Measurements from ENCODE around the gene SPTBN1. TPM values are rescaled to one million over a fixed set of nuclear protein-coding genes. Genes with fewer than 3 reads are reported as not detected.

Gene SPTBN1
- total RNA-seq, 1 donor from 2014 or later: 501 TPM

DNA sequence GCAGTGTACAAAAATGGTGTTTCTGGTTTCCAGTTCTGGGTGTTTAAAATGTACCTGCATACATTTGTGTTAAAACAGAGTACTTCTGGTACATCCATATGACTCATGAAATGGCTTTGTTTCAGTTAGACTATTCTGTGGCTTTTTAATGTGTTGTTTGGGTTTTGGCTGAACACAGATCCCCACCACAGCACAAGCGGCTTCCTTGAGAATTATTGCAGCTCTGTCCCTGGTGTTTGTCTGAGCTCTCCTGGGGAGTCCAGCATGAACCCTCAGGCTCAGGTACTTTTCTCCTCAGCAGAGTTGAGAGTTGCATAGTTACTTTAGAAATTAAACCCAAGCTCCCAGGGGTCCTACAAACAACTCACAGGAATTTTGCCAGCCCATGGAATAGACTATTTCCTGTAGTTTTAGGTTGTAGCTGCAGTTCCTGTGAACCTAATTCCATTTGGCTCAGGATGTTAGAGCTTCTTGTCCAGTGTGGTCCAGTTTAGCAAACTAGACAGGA lies 202.5 kb downstream of the SPTBN1 start:
- DNase-seq: no peak

DNA sequence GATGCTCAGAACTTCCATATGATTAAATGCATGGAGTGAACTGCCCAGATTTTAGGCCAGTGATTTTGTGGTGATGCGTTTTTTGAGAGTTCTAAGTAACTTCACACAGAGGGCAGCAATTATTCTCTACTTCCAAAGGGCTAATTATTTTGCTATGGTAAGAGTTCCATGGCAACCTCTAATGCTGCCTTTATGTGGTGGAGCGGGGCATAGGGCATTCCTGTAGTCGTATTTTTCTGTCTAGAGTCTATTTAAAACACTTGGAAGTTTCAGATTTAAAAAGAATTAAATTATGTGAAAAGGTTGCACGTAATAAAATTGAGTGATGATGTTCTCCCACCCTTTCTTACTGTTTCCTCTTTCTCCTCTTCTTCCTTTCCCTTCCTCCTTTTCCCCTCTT lies 203.4 kb downstream of the SPTBN1 start:
- no peak for DNase-seq

DNA sequence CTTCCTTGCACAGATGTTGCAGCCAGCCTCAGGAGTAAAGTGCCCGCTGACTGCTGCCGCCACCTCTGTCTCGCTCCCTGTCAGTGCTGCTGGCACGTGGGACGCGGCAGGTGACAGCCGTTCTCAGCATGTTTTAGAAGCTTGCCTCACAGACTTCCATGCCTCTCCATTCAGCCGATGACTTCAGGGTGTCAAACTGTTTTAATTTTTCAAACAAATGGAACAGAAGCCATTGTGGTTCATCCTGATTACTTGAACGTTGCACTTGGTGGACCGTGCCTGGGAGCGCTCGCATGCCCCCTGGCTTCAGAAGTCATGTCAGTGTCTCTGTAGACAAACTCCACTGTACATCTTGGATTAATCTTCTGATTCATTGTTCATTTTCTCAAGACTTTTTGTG lies 204.6 kb downstream of the SPTBN1 start:
- DNase-seq: no peak

DNA sequence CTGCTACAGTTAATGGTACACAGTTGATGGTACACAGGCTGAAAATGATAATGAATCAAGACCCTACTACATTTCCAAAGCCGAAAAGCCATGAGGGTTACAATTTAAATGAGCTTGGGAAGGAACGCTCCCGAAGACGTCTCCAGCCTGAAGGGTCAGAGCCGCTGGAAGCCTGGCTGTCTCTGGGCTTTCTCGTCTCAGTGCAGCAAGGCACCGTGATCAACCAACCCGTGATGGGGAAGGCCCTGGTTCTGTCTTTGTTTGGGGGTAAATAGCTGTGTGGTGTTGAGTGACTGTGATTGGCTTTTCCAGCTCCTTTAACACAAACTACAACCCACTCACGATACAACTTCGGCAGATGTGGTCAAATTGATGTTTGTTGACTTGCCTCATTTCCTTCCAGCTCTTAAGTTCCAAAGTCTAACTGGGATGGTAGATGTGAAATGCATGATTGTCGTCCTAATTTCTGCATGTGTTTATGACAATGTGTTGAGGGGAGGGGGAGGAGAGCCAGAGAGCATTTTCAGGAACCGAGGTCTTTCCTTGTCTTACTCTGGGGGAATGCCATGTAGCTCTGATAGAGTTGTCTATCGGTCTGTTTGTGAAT lies 207.4 kb downstream of the SPTBN1 start:
- no peak for DNase-seq

DNA sequence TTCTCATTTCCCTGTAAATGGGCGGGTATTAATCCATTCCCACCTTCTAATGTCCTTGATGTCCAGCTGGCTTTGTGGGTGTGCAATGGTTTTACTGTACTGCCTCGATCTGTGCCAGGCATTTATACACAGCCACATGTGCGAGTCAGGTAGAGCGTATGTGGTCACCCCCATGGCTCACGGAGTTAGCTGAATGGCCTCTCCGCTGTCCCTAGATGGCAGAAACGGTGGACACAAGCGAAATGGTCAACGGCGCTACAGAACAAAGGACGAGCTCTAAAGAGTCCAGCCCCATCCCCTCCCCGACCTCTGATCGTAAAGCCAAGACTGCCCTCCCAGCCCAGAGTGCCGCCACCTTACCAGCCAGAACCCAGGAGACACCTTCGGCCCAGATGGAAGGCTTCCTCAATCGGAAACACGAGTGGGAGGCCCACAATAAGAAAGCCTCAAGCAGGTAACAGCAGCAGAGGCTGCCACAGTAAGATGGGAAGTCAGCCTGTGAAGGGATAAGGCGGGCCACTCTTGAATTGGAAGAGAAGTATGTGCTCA lies 208.2 kb downstream of the SPTBN1 start:
- DNase-seq: no peak

DNA sequence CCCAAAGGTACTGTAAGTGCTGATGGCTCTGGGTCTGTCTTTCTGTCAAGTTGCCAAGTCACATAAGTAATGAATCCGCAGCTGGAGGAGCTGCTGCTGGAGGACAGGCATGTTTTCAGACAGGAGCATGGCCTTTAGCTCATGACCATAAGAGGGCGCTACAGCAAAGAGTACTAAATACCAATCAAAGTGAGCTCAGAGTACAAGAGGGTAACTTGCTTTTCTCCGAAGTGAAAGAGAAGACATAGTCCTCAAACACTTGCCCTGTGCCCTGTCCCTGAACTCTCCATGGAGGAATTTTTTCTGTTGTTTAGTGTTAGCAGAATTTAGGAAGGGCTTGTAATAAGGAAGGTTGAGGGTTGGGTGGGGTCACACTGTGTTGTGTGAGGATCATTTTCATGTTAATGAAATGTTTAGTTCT lies 209.3 kb downstream of the SPTBN1 start:
- no peak for DNase-seq

DNA sequence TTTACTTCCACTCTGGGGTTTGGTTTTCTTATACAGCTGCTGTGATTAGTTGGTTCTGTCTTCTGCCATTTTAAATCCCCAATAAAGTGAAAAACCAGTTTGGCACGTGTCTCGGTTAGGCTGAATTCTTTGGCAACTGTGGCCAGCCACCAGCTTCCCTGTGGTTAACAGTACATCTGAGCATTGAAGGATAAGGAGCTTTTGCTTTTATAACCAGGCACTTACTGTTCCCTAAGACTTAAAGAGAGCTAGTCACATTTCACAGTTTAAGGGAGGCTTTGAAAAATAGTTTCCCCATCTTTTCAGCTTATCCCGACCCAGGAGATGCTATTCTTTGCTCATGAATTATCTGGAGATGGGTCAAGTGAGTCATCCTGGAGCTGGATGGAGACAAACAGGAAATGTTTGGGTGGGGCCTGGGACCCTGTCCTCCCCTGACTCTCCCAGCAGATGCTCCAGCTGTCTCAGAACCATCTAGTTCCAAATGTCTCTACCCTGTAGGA lies 210.1 kb downstream of the SPTBN1 start:
- no peak for DNase-seq

DNA sequence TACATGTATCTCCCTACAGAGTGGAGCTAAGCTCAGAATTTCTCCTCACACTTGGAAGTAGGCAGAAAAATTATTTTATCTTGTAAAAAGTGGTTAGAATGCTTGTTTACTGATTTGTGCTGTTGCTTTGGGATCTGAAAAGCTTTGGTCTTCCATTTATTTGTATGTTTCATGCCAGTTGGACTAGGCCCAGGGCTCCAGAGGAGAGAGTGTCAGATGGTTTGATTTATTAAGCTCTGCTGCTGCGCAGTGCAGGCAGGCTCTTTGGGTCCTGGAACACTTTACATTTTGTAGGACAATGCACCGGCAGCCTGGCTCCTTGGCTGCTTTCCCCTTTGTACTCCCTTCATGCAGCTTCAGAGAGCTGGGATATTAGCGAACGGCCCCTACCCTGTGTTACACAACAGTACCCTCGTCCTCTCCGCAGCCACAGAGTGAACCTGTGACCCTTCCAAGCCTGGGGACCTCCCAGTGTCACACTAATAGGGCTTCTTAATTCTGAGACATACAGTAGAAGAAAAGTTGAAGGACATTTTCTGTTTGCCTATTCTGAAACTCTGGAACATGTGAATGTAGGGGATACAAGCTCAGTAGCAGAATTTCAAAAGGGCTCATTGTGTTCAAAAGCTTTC lies 210.6 kb downstream of the SPTBN1 start:
- DNase-seq: peak; percentile 55

DNA sequence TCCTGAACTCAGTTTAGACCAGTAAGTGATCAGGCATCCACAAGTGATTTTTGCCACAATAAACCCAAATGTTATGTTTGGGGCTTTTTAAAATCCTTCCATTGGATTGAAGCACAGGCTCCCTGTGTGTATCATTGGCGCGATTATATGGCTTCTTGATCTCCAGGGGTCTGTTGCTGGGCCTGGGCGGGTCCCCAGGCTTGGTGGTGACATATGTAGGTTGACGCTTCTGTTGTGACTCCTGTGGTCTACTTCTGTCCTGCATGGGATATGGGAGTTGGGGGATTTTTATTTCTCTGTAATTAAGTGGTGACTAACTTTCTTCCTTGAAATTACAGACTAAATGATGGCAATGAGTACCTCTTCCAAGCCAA lies 211.1 kb downstream of the SPTBN1 start:
- no peak for DNase-seq

DNA sequence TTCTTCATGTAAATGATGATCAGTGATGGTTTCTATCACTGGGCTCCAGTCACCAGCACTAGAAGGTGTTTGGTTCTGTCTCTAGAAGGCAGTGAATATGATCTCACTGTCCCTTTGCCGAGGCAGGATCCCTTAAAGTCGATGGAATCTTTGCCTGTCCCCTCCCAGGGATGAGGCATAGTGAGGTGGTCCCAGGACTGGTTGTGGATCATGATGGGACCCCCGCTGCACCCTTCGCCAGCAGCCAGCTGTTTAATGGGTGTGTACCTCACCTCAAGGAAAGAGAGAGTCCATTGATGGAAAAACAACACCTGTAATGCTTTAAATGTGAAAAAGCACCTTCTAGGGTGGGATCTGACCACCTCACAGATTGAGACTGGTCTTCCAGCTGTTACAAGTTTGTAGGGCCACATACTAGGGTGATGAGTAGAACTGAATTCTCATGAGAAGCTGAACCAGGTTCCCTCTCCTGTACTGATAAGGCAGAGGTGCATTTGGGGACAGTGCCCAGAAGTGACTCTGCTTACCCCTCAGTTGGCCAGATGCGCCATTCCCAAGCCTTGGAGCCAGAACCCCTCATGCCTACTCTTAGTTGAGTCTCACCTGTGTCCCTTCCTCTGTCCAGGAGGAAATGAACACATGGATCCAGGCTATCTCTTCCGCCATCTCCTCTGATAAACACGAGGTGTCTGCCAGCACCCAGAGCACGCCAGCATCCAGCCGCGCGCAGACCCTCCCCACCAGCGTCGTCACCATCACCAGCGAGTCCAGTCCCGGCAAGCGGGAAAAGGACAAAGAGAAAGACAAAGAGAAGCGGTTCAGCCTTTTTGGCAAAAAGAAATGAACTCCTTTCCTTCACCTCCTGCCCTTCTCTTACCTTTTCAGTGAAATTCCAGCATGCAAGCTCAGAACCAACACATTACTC lies 211.9 kb downstream of the SPTBN1 start:
- no peak for DNase-seq

DNA sequence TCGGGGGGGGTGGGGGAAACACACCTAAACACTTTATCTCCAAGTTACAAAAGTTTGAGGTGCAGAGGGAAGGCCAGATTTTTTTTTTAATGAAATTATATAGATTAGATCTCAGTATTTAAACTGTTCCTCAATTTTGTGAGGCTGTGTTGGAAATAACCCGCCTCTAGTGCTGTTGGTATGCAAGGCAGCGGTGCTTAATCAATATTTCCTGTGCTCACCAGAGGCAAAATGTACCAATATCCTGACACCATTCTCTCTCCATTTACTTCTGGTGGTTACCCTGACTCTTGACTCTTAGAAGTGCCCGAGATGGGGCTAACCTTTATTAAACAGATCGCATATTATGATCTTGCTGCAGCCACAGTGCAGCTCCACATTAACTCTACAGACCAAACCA lies 212.6 kb downstream of the SPTBN1 start:
- DNase-seq: no peak

DNA sequence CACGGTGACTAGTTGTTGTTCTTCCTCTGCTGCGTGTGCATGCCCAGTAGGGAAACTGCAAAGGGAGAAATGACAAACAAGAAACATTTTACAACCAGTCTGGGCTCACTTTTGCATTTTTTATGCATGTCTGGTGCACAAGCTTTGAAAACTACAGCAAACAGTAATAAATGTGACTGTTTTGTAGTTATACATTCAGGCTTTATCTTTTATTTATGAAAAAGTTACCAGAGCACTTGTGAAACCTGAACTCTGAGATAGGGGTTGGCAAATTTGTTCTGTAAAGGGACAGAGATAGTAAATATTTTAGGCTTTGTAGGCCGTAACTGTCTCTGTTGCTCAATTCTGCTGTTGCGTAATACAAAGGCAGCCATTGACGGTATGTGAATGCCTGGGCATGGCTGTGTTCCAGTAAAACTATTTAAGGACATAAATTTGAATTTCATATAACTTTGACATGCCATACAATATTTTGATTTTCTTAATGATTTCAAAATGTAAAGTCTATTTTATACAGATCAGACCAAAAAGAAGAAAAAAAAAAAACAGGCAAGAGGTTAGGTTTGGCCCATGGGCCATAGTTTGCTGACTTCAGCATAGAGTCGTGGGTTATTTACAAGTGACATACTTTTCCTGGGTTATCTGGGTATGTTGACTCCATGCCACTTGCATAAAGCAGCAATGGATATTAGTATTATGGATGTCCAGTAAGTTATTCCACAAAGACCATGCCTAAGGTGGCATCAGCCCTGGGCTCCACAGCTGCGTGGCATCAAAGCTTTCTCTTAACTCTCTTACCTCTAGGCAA lies 213.8 kb downstream of the SPTBN1 start:
- DNase-seq: no peak

DNA sequence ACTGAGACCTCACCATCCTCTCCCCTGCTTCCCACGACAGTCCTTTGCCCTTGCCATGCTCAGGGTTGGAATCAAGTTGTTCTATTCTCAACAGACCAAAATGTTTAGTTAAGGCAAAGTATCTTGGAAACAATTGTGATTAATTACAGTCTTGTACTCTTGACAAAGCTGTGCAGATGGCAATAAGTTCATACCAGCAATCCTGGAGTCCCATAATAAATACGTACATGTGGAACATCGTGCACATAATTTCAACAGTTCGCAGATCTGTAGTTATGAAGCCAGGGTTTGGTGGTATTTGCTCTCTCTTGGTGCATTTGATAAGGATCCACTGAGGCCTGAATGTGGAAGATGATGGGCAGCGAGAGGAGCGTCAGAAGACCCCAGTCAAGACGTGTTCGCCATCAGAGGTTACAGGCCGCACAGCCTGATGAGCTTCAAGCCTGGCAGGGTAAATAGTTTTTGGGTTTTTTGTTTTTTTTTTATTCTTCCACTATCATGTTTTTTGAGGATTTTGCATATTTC lies 214.4 kb downstream of the SPTBN1 start:
- no peak for DNase-seq

DNA sequence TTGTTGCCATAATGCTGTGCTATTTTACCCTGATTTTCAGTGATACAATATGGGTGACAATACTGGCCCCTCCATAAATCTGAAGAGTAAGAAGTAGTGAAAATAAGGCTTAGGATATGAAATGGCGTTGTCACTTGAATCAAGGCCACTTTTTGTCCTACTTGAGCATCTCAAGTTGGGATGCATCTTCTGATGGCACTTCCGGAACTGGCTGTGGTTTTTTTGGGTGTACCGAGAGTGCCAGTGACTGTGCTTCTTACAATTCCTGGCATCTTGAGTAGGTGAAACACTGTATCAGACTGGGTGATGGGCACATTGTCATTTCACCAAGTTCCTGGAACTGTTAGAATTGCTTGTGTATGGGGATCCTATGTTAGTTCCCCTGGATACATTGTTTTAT lies 214.9 kb downstream of the SPTBN1 start:
- DNase-seq: no peak

DNA sequence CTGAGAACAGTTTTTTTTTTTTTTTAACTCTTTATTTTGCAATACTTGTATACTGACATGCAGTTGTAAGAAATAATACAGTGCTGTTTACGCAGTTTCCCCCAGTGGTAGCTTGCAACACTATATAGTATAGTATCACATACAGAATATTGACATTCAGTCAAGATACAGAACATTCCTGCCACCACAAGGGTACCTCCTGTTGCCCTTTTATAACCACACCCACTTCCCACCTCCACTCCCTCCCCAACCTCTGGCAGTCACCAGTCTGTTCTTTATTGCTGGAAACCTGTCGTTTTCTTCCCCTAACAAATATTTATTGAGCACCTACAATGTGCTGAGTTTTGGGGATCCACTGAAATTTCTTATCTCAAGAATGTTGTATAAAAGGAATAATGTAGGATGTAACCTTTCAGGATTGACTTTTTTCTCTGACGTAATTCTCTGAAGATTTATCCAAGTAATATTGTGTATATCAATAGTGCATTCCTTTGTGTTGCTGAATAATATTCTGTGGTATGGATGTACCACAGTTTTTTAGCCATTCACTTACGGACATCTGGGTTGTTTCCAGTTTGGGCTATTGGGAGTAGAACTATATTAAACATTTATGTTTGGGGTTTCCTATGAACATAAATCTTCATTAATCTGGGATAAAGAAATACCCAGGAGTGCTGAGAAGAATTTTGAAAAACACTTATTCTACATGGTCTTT lies 215.9 kb downstream of the SPTBN1 start:
- no peak for DNase-seq

DNA sequence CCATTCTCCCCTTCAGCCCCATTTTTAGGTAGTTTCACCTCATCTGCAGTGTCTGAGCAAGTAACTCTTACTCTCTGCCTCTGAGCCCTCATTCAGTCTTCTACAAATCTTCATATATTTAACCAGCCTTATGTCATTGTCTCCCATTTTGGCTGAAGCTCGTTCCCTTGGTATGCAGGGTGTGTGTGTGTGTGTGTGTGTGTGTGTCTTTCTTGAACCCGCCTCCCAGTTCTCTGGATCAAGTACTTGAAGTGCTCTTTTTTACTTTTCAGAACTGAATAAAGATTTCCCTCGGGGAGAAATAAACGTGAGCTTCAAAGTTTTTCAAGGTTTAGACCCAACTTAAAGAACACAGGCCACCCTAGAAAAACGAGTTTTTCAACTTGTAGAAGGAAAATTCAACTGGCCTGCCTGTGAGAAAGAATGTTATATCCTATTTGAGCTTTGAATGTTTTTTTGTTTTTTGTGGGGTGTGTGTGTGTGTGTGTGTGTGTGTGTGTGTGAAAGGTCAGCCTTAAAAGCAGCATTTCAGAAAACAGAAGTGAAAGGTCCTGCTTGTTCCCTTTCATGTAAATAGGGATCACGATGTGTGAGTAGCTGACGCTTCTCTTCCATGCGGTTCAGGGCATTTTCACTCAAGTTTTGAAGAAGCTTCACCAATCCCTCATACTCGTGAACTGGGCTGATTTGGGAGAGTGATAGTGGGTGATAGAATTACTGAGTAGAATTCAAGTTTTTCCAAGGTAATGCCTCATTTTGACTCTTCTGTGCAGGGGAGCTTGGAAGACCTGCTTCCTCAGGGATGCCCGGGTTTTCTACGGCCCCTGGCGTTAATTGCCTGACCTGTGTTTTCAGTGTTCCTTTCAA lies 216.7 kb downstream of the SPTBN1 start:
- no peak for DNase-seq

DNA sequence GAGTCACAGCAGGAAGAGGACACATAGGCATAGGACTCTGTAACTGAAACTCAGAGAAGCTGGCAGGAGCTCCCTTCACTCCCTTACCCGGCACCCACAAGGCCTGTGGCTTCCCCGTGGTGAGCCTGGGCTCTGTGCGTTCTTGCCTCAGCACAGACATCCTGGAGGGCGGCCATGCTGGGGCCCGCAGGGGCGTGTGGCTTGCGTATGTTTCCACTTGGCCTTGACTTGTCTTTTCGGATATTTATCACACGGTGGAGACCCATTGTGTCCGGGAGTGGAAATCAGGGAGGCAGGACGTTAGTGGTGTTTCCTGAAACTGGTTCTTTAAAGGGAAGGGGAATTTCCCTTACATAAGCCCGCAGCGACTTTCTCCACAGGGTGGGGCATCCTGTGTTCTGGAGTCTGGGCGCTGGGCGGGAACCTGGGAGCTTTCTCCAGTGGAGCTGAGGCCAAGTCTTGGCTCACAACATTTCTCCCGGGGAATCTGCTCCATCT lies 217.4 kb downstream of the SPTBN1 start:
- no peak for DNase-seq

DNA sequence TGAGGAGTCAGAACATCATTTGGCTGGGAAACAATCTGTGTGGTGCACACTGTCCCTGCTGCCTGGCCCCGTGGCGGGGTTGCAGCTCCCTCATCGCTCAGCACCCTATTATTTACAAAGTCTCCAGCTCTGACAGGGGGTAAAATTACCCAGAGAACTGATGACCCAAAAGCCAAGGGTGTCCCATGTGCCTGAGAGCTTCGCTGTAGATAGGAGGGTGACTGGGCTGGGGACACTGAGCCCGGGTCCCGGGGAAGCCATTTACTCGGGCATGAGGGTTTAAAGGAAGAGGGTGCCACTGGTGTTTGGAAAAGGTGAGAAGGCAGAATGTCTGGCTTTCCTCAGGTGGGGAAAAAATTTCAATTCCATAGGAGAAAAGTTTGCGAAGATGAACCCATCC lies 219.2 kb downstream of the SPTBN1 start:
- DNase-seq: no peak

DNA sequence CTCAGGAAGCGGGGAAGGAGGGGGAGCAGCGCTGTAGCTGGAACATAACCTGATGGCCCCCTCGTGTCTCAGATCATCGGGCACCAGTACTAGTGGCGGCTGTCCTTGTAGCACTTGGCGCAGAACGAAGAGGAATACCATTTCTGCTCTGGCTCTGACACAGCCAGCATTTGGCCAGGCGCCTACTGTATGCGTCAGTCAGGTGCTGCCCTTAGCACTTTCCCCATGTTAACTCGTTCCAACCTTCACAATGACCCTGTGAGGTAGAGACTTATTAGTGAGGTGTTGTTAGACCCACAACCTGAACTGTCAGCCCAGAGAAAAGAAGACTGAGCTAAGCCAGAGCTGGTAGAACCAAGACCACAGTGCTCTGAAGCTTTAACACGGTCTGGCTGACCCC lies 219.6 kb downstream of the SPTBN1 start:
- no peak for DNase-seq

DNA sequence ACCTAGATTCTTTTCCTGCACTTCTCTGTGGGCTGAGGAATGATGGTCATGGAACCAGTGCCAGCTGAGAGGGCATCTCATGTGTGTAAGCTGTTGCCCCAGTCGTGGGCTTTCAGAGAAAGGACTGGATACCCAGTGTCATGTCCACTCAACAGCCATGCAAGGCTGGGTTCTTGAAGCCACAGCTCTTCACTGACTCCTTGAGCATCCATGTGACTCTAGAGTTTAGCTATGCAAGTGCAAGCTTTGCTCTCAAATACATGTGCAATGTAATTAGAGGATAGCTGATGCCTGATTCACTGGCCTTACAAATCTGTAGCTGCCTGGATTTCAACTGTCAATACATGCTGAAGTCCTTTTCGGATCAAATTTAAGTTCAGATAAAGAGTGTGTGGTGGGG lies 220.5 kb downstream of the SPTBN1 start:
- DNase-seq: no peak

Measured in occipital lobe (tissue), 2 donors.